HL-60/S4 treated with retinoic acid at 250 ng/mL for 4 days and 3 days (cell line): ENCODE results near the gene FOXD2.

Experiments used
- in situ Hi-C: fragments of 300-500 bp; cut with MboI; formaldehyde crosslinking; loops from 2 replicates; pipeline ENCODE4 v1.7.0; 2022; ENCODE audit warnings: low sequenced_read_pairs

The FOXD2 gene

GRCh38 chr1:47459253-47459788, 21.5 kb downstream of the FOXD2 start:
- in situ Hi-C loops: no loop called here

GRCh38 chr1:47460040-47460439, 22.2 kb downstream of the FOXD2 start:
- in situ Hi-C loops: no loop called here

GRCh38 chr1:47460456-47460855, 22.6 kb downstream of the FOXD2 start:
- in situ Hi-C loops: no loop called here

- in situ Hi-C loops: no loop called here
These were observed 27.8 kb downstream of the FOXD2 start for GRCh38 chr1:47465605-47466004.

GRCh38 chr1:47468709-47469389, 31.0 kb downstream of the FOXD2 start:
- in situ Hi-C loops: no loop called here

- in situ Hi-C loops: no loop called here
These were observed 31.5 kb downstream of the FOXD2 start for GRCh38 chr1:47469390-47469759.

GRCh38 chr1:47469910-47470309, 32.1 kb downstream of the FOXD2 start:
- in situ Hi-C loops: no loop called here

- in situ Hi-C loops: no loop called here
These were observed 33.3 kb downstream of the FOXD2 start for GRCh38 chr1:47471163-47471562.

GRCh38 chr1:47474278-47475193, 36.7 kb downstream of the FOXD2 start:
- in situ Hi-C loops: no loop called here

- in situ Hi-C loops: no loop called here
These were observed 39.8 kb downstream of the FOXD2 start for GRCh38 chr1:47477595-47478080.

- in situ Hi-C loops: no loop called here
These were observed 40.2 kb downstream of the FOXD2 start for GRCh38 chr1:47478090-47478489.

GRCh38 chr1:47479664-47480063, 41.8 kb downstream of the FOXD2 start:
- in situ Hi-C loops: no loop called here

- in situ Hi-C loops: no loop called here
These were observed 44.1 kb downstream of the FOXD2 start for GRCh38 chr1:47481936-47482335.

- in situ Hi-C loops: no loop called here
These were observed 44.9 kb downstream of the FOXD2 start for GRCh38 chr1:47482786-47483185.

- in situ Hi-C loops: no loop called here
These were observed 45.8 kb downstream of the FOXD2 start for GRCh38 chr1:47483651-47484050.

- in situ Hi-C loops: no loop called here
These were observed 48.0 kb downstream of the FOXD2 start for GRCh38 chr1:47485817-47486216.

GRCh38 chr1:47487332-47487731, 49.5 kb downstream of the FOXD2 start:
- in situ Hi-C loops: no loop called here

GRCh38 chr1:47487850-47488450, 50.1 kb downstream of the FOXD2 start:
- in situ Hi-C loops: no loop called here
